OCI-LY3 (cell line): ENCODE data around the gene CACFD1.

Source experiments
- H2AFZ ChIP-seq: fragments of 200-600, 300-600 bp; shearing (Covaris generic); 2 replicates; pipeline ENCODE4 v1.6.0; 2014; ENCODE audit warnings: antibody characterized with exemption, low read depth, low read length
- H3K27ac ChIP-seq: fragments of 200-600, 300-600 bp; sonication (generic); 2 replicates; pipeline ENCODE4 v1.5.1; 2014; ENCODE audit warnings: mild to moderate bottlenecking, low read length, moderate library complexity, mixed read lengths
- H3K27me3 ChIP-seq: fragments of 200-600, 300-600 bp; sonication (generic); 2 replicates; pipeline ENCODE4 v1.6.1; 2014; ENCODE audit warnings: low read depth, low read length, mixed read lengths
- H3K36me3 ChIP-seq: fragments of 200-600, 300-600 bp; sonication (generic); replicated peaks from 2 replicates; pipeline ENCODE3; 2014; ENCODE audit warnings: low read depth, low read length, mixed read lengths
- H3K4me1 ChIP-seq: fragments of 300-600, 200-600 bp; sonication (generic); 2 replicates; pipeline ENCODE4 v1.6.1; 2014; ENCODE audit warnings: low read length, mixed read lengths
- H3K4me2 ChIP-seq: fragments of 200-600, 300-600 bp; sonication (generic); 2 replicates; pipeline ENCODE4 v1.6.1; 2014; ENCODE audit warnings: low read length, mixed read lengths
- H3K4me3 ChIP-seq: fragments of 300-600, 200-600 bp; sonication (generic); 2 replicates; pipeline ENCODE4 v1.5.1; 2014; ENCODE audit warnings: antibody characterized with exemption, mild to moderate bottlenecking, low read length, moderate library complexity
- H3K79me2 ChIP-seq: fragments of 300-600, 200-600 bp; shearing (Covaris generic); 2 replicates; pipeline ENCODE4 v1.6.1; 2014; ENCODE audit warnings: mild to moderate bottlenecking, low read length, mixed read lengths
- H3K9ac ChIP-seq: fragments of 300-600, 200-600 bp; shearing (Covaris generic); 2 replicates; pipeline ENCODE4 v1.6.0; 2014; ENCODE audit warnings: mild to moderate bottlenecking, low read length, moderate library complexity
- H3K9me3 ChIP-seq: fragments of 200-600, 300-600 bp; shearing (Covaris generic); 2 replicates; pipeline ENCODE4 v1.6.1; 2014; ENCODE audit warnings: low read length, mixed read lengths; ENCODE audit not compliant: insufficient read depth
- H4K20me1 ChIP-seq: fragments of 200-600, 300-600 bp; sonication (generic); 2 replicates; pipeline ENCODE4 v1.6.1; 2016; ENCODE audit warnings: low read length, mixed read lengths; ENCODE audit not compliant: insufficient read depth
- CTCF ChIP-seq: fragments of 200-600, 300-600 bp; sonication (generic); IDR thresholded peaks from 2 replicates; pipeline ENCODE4 v1.5.1; 2014; ENCODE audit warnings: antibody characterized with exemption, low read length, low read depth
- EZH2phosphoT487 ChIP-seq: fragments of 200-600 bp; shearing (Covaris generic); IDR thresholded peaks from 2 replicates; pipeline ENCODE4 v1.6.1; 2018; ENCODE audit warnings: antibody characterized with exemption, mixed run types, low read depth

The CACFD1 gene

GRCh38 chr9:133440874-133441273 is 18.9 kb upstream of the CACFD1 start:
- no peak for TF ChIP-seq EZH2phosphoT487
- TF ChIP-seq CTCF, result no peak
- Histone ChIP-seq H3K4me2 (no peak overlapping the region), H3K79me2 (no peaks in the 10 kb centered on the region), H2AFZ (no peak overlapping the region), H4K20me1 (no peaks in the 10 kb centered on the region), H3K4me3 (no peak overlapping the region), H3K9ac (no peak overlapping the region), H3K36me3 (no peaks in the 10 kb centered on the region), H3K4me1 (peaks cover 8% of the 10 kb centered on the region; the same call in 1 of the 2 replicates), H3K27me3 (no peaks in the 10 kb centered on the region), H3K27ac (no peak overlapping the region), H3K9me3 (no peaks in the 10 kb centered on the region)

GRCh38 chr9:133441571-133441970 is 18.2 kb upstream of the CACFD1 start:
- no peak overlapping the region for H3K9ac ChIP-seq
- H3K36me3 ChIP-seq, result no peaks in the 10 kb centered on the region
- 0 out of 2 replicates have a peak, but pooled peaks cover 5% of the 10 kb centered on the region for H3K27me3 ChIP-seq
- no peak overlapping the region for H3K4me2 ChIP-seq
- H2AFZ ChIP-seq, result no peak overlapping the region
- TF ChIP-seq CTCF (no peak), EZH2phosphoT487 (no peak)
- H4K20me1 ChIP-seq, result no peaks in the 10 kb centered on the region
- H3K4me1 ChIP-seq, result peaks cover 8% of the 10 kb centered on the region; the same call in 1 of the 2 replicates
- H3K27ac ChIP-seq, result no peak overlapping the region
- H3K79me2 ChIP-seq, result no peaks in the 10 kb centered on the region
- H3K9me3 ChIP-seq, result no peaks in the 10 kb centered on the region
- H3K4me3 ChIP-seq, result no peak overlapping the region

- Histone ChIP-seq H4K20me1 (no peaks in the 10 kb centered on the region), H3K4me3 (no peak overlapping the region), H3K9ac (no peak overlapping the region), H3K27me3 (0 out of 2 replicates have a peak, but pooled peaks cover 6% of the 10 kb centered on the region), H3K4me2 (no peak overlapping the region), H3K27ac (no peak overlapping the region), H3K79me2 (no peaks in the 10 kb centered on the region), H3K9me3 (no peaks in the 10 kb centered on the region), H3K4me1 (0 out of 2 replicates have a peak, but pooled peaks cover under 1% of the 10 kb centered on the region), H3K36me3 (no peaks in the 10 kb centered on the region), H2AFZ (no peak overlapping the region)
- TF ChIP-seq EZH2phosphoT487 (no peak), CTCF (no peak)
These were observed 16.5 kb upstream of the CACFD1 start for GRCh38 chr9:133443248-133443647.

GRCh38 chr9:133443982-133444381 is 15.8 kb upstream of the CACFD1 start:
- Histone ChIP-seq H3K79me2 (no peaks in the 10 kb centered on the region), H3K27me3 (0 out of 2 replicates have a peak, but pooled peaks cover 10% of the 10 kb centered on the region), H3K9ac (no peak overlapping the region), H3K9me3 (no peaks in the 10 kb centered on the region), H2AFZ (no peak overlapping the region), H3K4me1 (no peaks in the 10 kb centered on the region), H3K4me3 (no peak overlapping the region), H4K20me1 (no peaks in the 10 kb centered on the region), H3K36me3 (no peaks in the 10 kb centered on the region), H3K4me2 (no peak overlapping the region), H3K27ac (no peak overlapping the region)
- TF ChIP-seq EZH2phosphoT487 (no peak), CTCF (no peak)
